GM21737 (cell line): ENCODE results near the gene ITM2C.

Source experiments
- ATAC-seq: cut with Tn5 transposase; IDR thresholded peaks from one replicate; pipeline ENCODE4 v1.9.1; 2021; ENCODE audit warnings: mild to moderate bottlenecking, moderate library complexity; ENCODE audit not compliant: unreplicated experiment

The ITM2C gene

GRCh38 chr2:230849633-230850357 lies 14.9 kb upstream of the ITM2C start:
- no peak for ATAC-seq

GRCh38 chr2:230850358-230850658 lies 14.4 kb upstream of the ITM2C start:
- ATAC-seq, result no peak

GRCh38 chr2:230852113-230852512 lies 12.6 kb upstream of the ITM2C start:
- ATAC-seq, result no peak

GRCh38 chr2:230861552-230862255 lies 3.0 kb upstream of the ITM2C start:
- ATAC-seq, result no peak

GRCh38 chr2:230862292-230862691 lies 2.5 kb upstream of the ITM2C start:
- no peak for ATAC-seq

GRCh38 chr2:230863031-230863430 lies 1.7 kb upstream of the ITM2C start:
- ATAC-seq, result no peak

- ATAC-seq, result no peak
These were observed 1.2 kb upstream of the ITM2C start for GRCh38 chr2:230863442-230864121.

GRCh38 chr2:230864122-230864604 lies 579 bp upstream of the ITM2C start:
- no peak for ATAC-seq

- no peak for ATAC-seq
These were observed 594 bp downstream of the ITM2C start for GRCh38 chr2:230865307-230865765.

- no peak for ATAC-seq
These were observed 1.3 kb downstream of the ITM2C start for GRCh38 chr2:230865766-230866755.

GRCh38 chr2:230866756-230867523 lies 2.2 kb downstream of the ITM2C start:
- no peak for ATAC-seq

GRCh38 chr2:230868161-230868946 lies 3.6 kb downstream of the ITM2C start:
- ATAC-seq, result no peak

- no peak for ATAC-seq
These were observed 4.5 kb downstream of the ITM2C start for GRCh38 chr2:230868947-230869913.

- ATAC-seq, result no peak
These were observed 5.3 kb downstream of the ITM2C start for GRCh38 chr2:230869914-230870543.

- no peak for ATAC-seq
These were observed 6.0 kb downstream of the ITM2C start for GRCh38 chr2:230870544-230871360.

GRCh38 chr2:230871361-230872150 lies 6.8 kb downstream of the ITM2C start:
- no peak for ATAC-seq
